ENCODE measurements around the gene TECTB.

DNA sequence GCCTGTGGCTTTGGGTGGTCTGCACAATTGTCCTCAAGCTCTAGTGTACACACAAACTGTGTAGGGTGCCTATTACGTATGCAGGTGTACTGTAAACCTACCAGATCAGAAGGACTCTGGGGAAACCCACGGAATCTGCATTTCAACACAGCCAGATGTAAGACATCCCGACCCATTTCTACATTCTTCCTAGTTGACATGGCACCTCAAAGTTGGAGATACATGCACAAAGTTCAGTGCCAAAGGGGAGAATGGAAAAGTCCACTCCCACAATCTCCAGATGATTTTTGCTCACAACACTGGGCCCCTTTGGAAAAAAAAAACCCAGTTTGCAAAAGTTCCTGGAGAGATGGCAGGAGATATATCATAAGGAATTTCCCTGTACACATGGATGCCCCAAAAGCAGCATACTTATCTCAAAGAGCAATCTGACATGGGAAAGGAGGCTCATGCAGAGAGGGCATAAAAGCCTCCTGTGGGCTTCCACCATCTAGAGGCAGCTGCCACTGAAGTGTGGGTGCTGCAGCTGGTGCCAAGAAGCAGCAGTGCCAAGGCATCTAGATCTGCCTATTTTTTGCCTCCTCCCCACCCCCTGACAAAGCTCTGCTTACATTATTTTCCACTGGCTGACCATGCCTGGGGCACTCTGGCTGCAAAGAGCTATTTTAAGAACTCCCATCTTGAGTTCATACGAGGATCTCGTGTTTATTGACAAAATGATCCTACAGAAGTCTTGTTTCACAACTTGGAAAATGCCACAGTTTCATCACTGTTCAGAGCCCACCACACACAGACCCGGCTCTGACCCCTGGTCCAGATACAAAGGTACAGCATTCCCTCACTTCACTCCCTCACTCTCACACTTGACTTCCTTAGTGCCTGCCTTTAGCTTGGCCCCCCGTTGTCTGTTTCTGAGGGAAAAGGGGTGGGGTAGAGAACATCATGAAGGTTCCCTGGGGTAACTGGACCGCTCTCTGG lies 12.9 kb downstream of the TECTB start:
- TF ChIP-seq POLR2A (IDR thresholded peaks at IDR 0.05), result no peak
- TF ChIP-seq, protein P1, sequence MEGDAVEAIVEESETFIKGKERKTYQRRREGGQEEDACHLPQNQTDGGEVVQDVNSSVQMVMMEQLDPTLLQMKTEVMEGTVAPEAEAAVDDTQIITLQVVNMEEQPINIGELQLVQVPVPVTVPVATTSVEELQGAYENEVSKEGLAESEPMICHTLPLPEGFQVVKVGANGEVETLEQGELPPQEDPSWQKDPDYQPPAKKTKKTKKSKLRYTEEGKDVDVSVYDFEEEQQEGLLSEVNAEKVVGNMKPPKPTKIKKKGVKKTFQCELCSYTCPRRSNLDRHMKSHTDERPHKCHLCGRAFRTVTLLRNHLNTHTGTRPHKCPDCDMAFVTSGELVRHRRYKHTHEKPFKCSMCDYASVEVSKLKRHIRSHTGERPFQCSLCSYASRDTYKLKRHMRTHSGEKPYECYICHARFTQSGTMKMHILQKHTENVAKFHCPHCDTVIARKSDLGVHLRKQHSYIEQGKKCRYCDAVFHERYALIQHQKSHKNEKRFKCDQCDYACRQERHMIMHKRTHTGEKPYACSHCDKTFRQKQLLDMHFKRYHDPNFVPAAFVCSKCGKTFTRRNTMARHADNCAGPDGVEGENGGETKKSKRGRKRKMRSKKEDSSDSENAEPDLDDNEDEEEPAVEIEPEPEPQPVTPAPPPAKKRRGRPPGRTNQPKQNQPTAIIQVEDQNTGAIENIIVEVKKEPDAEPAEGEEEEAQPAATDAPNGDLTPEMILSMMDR (IDR thresholded peaks at IDR 0.05), result no peak

Data from body of pancreas (tissue), 4 donors.